ENCODE measurements around the gene RRP1B. TPM values are rescaled to one million over a fixed set of nuclear protein-coding genes. Genes with fewer than 3 reads are reported as not detected.

The RRP1B gene
- total RNA-seq, 1 experiment from 2014 or later, result 30.7 TPM

DNA sequence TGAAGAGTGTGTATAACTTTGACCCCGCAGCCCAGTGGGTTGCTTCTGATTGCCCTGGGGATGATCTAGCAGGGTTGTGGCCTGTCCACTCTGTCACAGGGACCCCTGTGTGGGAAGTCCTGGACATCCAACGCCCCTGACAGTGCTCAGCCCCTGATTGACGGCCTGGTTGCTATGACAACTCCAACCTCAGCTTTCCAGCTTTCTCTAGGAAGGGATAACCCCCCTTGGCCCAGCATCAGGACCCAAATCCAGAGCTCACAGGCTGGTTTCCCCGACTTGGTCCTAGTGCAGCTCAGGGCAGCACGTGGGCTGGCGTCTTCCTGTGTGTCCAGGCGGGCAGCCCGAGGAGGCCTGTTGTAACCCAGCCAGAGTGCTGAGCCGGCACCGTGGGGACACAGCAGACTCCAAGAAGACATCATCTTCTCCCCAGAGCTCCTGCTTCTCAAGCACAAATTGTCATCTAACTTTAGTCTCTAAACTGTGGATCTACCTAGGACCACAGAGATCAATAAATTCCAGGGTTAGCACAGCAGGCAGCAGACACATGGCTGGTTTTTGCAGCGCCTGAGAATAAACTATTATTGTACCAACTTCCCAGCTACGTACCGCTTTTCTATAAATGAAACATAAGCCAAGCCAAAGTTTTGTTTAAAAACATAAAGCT lies 40.7 kb downstream of the RRP1B start:
- intact Hi-C loops (cut with micrococcal nuclease; ENCODE audit: unreplicated experiment), result no loop called here
- ATAC-seq (no peak), DNase-seq (ENCODE audit: low read depth, low spot score) (no peak)
- TF ChIP-seq SIN3A (IDR thresholded peaks at IDR 0.05; ENCODE audit: borderline replicate concordance, insufficient read depth, low read depth, low read length), result no peak
- no peak for TF ChIP-seq POLR2AphosphoS5 (IDR thresholded peaks at IDR 0.05; ENCODE audit: low read depth, low read length)
- TF ChIP-seq CTCF (IDR thresholded peaks at IDR 0.05), result no peak
- no peak for TF ChIP-seq REST (IDR thresholded peaks at IDR 0.05; ENCODE audit: insufficient read depth in 1 of 2, low read depth in 2 of 2, low read length in 1 of 2)
- no peak for TF ChIP-seq TCF7L2 (IDR thresholded peaks at IDR 0.05; ENCODE audit: low read depth, low read length)
- H3K4me1 ChIP-seq (ENCODE audit: control insufficient read depth, insufficient read depth, low read length), result no peaks in the 10 kb centered on the region
- H3K4me3 ChIP-seq (ENCODE audit: low read depth in 2 of 2, low read length in 2 of 2), result no peak overlapping the region
- CTCF ChIA-PET, result no interaction called here
- POLR2A ChIA-PET, result no interaction called here
- H3K27me3 ChIP-seq (ENCODE audit: control insufficient read depth, insufficient read depth, low read length), result no peaks in the 10 kb centered on the region
- in situ Hi-C loops (cut with HindIII; ENCODE audit: low pct_unique_long_range_greater_than_20kb, low sequenced_read_pairs), result no loop called here
- no peaks in the 10 kb centered on the region for H3K36me3 ChIP-seq (ENCODE audit: control insufficient read depth, insufficient read depth, low read length)
- no TSS peak for BruUV-seq (replicated peaks)
- H3K27ac ChIP-seq (ENCODE audit: low read length), result no peak overlapping the region
- no peaks in the 10 kb centered on the region for H3K9me3 ChIP-seq (ENCODE audit: control insufficient read depth, insufficient read depth, low read depth, low read length)

- H3K4me3 ChIP-seq (ENCODE audit: low read depth in 2 of 2, low read length in 2 of 2), result no peak overlapping the region
- H3K27me3 ChIP-seq (ENCODE audit: control insufficient read depth, insufficient read depth, low read length), result no peaks in the 10 kb centered on the region
- intact Hi-C loops (cut with micrococcal nuclease; ENCODE audit: unreplicated experiment) (no loop called here), in situ Hi-C loops (cut with HindIII; ENCODE audit: low pct_unique_long_range_greater_than_20kb, low sequenced_read_pairs) (no loop called here)
- TF ChIP-seq REST (IDR thresholded peaks at IDR 0.05; ENCODE audit: insufficient read depth in 1 of 2, low read depth in 2 of 2, low read length in 1 of 2) (no peak), SIN3A (IDR thresholded peaks at IDR 0.05; ENCODE audit: borderline replicate concordance, insufficient read depth, low read depth, low read length) (no peak)
- no peaks in the 10 kb centered on the region for H3K9me3 ChIP-seq (ENCODE audit: control insufficient read depth, insufficient read depth, low read depth, low read length)
- ATAC-seq, result no peak
- ChIA-PET CTCF (no interaction called here), POLR2A (no interaction called here)
- no TSS peak for BruUV-seq (replicated peaks)
- no peaks in the 10 kb centered on the region for H3K36me3 ChIP-seq (ENCODE audit: control insufficient read depth, insufficient read depth, low read length)
- DNase-seq (ENCODE audit: low read depth, low spot score), result no peak
- no peaks in the 10 kb centered on the region for H3K4me1 ChIP-seq (ENCODE audit: control insufficient read depth, insufficient read depth, low read length)
- H3K27ac ChIP-seq (ENCODE audit: low read length), result no peak overlapping the region
Observed at GRCh38 chr21:43701936-43702784, 42.8 kb downstream of the RRP1B start.

Measured in Panc1 (cell line).